MCF 10A (cell line): ENCODE results near the gene KIFC3. TPM values are rescaled to one million over a fixed set of nuclear protein-coding genes. Genes with fewer than 3 reads are reported as not detected.
"Not testable (repeated sequence)": the region's sequence is repeated elsewhere in the genome, so short reads cannot be mapped to it uniquely, and the experiment has no call there.

ENCODE experiments used
- BruUV-seq: library from RNA; stranded (reverse); fragments of 400-500 nt; replicated peaks from 2 replicates; lab custom pipeline; 2021; lab: Mats Ljungman, UMichigan
- CTCF ChIA-PET: fragments of 300-600 bp; sonication (Branson Sonifier 250); formaldehyde crosslinking; extraction: SDS; loops from one replicate; lab custom pipeline; 2021; ENCODE audit warnings: antibody characterized with exemption, inconsistent platforms; lab: Yijun Ruan, JAX
- POLR2A ChIA-PET: fragments of 300-600, 350-650 bp; sonication (Branson Sonifier 250); formaldehyde crosslinking; extraction: SDS; loops from one replicate; lab custom pipeline; 2020; ENCODE audit warnings: antibody characterized with exemption, inconsistent platforms; lab: Yijun Ruan, JAX
- DNase-seq: peaks from one replicate; pipeline ENCODE4 v3.0.0-alpha.2; 2018; ENCODE audit not compliant: unreplicated experiment
- H3K27ac Mint-ChIP-seq: one replicate; pipeline ENCODE4 v1.8.0; 2022; ENCODE audit warnings: mild to moderate bottlenecking, low read depth, mixed read lengths; ENCODE audit not compliant: unreplicated experiment
- H3K27me3 Mint-ChIP-seq: one replicate; pipeline ENCODE4 v1.8.0; 2022; ENCODE audit warnings: mixed read lengths; ENCODE audit not compliant: insufficient read depth, unreplicated experiment
- H3K36me3 Mint-ChIP-seq: one replicate; pipeline ENCODE4 v1.8.0; 2022; ENCODE audit warnings: mild to moderate bottlenecking, moderate library complexity, mixed read lengths; ENCODE audit not compliant: insufficient read depth, unreplicated experiment
- H3K4me1 Mint-ChIP-seq: one replicate; pipeline ENCODE4 v1.8.0; 2022; ENCODE audit warnings: mixed read lengths; ENCODE audit not compliant: insufficient read depth, unreplicated experiment
- H3K4me3 Mint-ChIP-seq: one replicate; pipeline ENCODE4 v1.8.0; 2022; ENCODE audit warnings: mild to moderate bottlenecking, moderate library complexity, mixed read lengths; ENCODE audit not compliant: unreplicated experiment
- H3K9me3 Mint-ChIP-seq: one replicate; pipeline ENCODE4 v1.8.0; 2022; ENCODE audit warnings: mixed read lengths; ENCODE audit not compliant: unreplicated experiment
- CTCF ChIP-seq: fragments of 200-600 bp; IDR thresholded peaks from one replicate; pipeline ENCODE4 v1.8.0; 2022; ENCODE audit warnings: antibody characterized with exemption, mild to moderate bottlenecking; ENCODE audit not compliant: unreplicated experiment
- intact Hi-C: fragments of 100-400 bp; cut with micrococcal nuclease; formaldehyde crosslinking; loops from 2 replicates; pipeline ENCODE4 v1.14.1; 2022
- total RNA-seq: library from RNA; stranded (reverse); gene quantifications from 2 replicates; pipeline ENCODE4 v1.2.3, GENCODE V29; 2022

The KIFC3 gene
- total RNA-seq, 1 experiment from 2014 or later = 120 TPM

DNA sequence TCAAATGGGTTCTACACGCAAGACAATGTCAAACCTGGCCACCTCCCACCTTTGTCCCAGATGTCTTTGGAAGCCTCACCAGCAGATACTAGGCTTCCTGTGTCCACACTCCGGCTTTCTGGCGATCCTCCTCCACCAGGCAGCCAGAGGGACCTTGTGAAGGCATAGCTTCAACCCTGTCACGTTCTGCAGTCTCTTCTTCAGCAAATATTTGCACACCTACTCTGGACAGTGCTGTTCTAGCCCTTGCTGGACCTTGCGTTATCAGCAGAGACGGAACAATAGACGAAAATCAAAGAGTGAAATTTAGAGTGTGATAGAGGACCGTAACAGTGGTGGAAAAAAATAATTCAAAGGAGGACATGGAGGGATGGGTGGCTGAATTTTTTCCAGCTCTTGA, 38.5 kb upstream of the KIFC3 start:
- Mint-ChIP-seq H3K36me3 (no peaks in the 10 kb centered on the region), H3K9me3 (no peaks in the 10 kb centered on the region), H3K27me3 (no peaks in the 10 kb centered on the region), H3K27ac (no peak overlapping the region), H3K4me1 (no peaks in the 10 kb centered on the region), H3K4me3 (no peak overlapping the region)
- DNase-seq = no peak
- no peak for TF ChIP-seq CTCF
- POLR2A ChIA-PET = no interaction called here
- BruUV-seq = no TSS peak
- intact Hi-C loops = no loop called here
- CTCF ChIA-PET = interaction anchor here (0.6 to 1.1 kb wide), 3 partner anchors 21 to 285 kb away, joined by 3 to 5 read pairs (median 3); no protein-coding TSS in a partner anchor

GRCh38 chr16:57838161-57838560, 35.9 kb upstream of the KIFC3 start:
- Mint-ChIP-seq H3K27me3 (no peaks in the 10 kb centered on the region), H3K4me1 (peaks cover 8% of the 10 kb centered on the region), H3K4me3 (no peak overlapping the region), H3K36me3 (no peaks in the 10 kb centered on the region), H3K9me3 (no peaks in the 10 kb centered on the region), H3K27ac (no peak overlapping the region)
- no peak for TF ChIP-seq CTCF
- intact Hi-C loops = no loop called here
- ChIA-PET POLR2A (interaction anchor here (0.7 to 1.1 kb wide), 3 partner anchors 8 to 75 kb away, joined by 3 read pairs; no protein-coding TSS in a partner anchor), CTCF (interaction anchor here (1.1 kb wide), 2 partner anchors 25 to 41 kb away, joined by 3 to 6 read pairs; no protein-coding TSS in a partner anchor)
- no TSS peak for BruUV-seq
- DNase-seq = no peak

- H3K9me3 Mint-ChIP-seq = no peaks in the 10 kb centered on the region
- no peaks in the 10 kb centered on the region for H3K27me3 Mint-ChIP-seq
- intact Hi-C loops = no loop called here
- ChIA-PET CTCF (interaction anchor here (0.6 kb wide), 1 partner anchor 25 kb away, joined by 3 read pairs; no protein-coding TSS in a partner anchor), POLR2A (interaction anchor here (0.7 to 1.1 kb wide), 4 partner anchors 9 to 74 kb away, joined by 3 read pairs; no protein-coding TSS in a partner anchor)
- peaks cover 8% of the 10 kb centered on the region for H3K4me1 Mint-ChIP-seq
- no peak for TF ChIP-seq CTCF
- BruUV-seq = no TSS peak
- no peak overlapping the region for H3K27ac Mint-ChIP-seq
- DNase-seq = no peak
- H3K4me3 Mint-ChIP-seq = no peak overlapping the region
- no peaks in the 10 kb centered on the region for H3K36me3 Mint-ChIP-seq
Observed at GRCh38 chr16:57837305-57838125, 35.2 kb upstream of the KIFC3 start.

DNA sequence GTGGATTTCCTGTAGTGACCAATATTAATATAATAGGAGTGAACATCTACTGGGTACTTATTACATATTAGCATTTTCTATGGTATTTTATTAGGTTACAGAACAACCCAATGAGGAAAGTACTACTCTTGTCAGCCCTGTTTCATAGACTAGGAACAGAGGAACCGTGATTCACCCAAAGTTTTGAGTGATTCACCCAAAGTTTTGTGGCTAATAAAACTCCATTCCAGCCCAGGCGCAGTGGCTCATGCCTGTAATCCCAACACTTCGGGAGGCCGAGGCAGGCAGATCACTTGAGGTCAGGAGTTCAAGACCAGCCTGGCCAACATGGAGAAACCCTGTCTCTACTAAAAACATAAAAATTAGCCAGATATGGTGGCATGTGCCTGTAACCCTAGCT, 33.1 kb upstream of the KIFC3 start:
- intact Hi-C loops = loop anchor here (2.0 kb wide), 1 partner anchor 35 kb away; no protein-coding TSS in a partner anchor
- BruUV-seq = TSS peak; percentile 85
- peak; percentile 61 for DNase-seq
- not testable (repeated sequence) for H3K9me3 Mint-ChIP-seq, H3K27me3 Mint-ChIP-seq, H3K36me3 Mint-ChIP-seq, H3K4me1 Mint-ChIP-seq, H3K4me3 Mint-ChIP-seq
- peak overlapping the region; percentile 75 for H3K27ac Mint-ChIP-seq
- ChIA-PET CTCF (interaction anchor here (0.6 to 3.7 kb wide), 4 partner anchors 10 to 28 kb away, joined by 3 to 18 read pairs (median 3); no protein-coding TSS in a partner anchor), POLR2A (interaction anchor here (0.9 to 1.4 kb wide), 8 partner anchors 10 to 33 kb away, joined by 3 to 4 read pairs (median 3); partner anchors contain the start of gene KIFC3)
